GM18870 (cell line): Measurements from ENCODE around the gene TBC1D22A.

Source experiments
- ATAC-seq: cut with Tn5 transposase; IDR thresholded peaks from one replicate; pipeline ENCODE4 v1.9.1; 2021; ENCODE audit warnings: moderate library complexity; ENCODE audit not compliant: unreplicated experiment

Gene TBC1D22A

GRCh38 chr22:46852771-46853170, 90.3 kb downstream of the TBC1D22A start:
- no peak for ATAC-seq

- ATAC-seq: no peak
These were observed 90.7 kb downstream of the TBC1D22A start for GRCh38 chr22:46853191-46853590.

DNA sequence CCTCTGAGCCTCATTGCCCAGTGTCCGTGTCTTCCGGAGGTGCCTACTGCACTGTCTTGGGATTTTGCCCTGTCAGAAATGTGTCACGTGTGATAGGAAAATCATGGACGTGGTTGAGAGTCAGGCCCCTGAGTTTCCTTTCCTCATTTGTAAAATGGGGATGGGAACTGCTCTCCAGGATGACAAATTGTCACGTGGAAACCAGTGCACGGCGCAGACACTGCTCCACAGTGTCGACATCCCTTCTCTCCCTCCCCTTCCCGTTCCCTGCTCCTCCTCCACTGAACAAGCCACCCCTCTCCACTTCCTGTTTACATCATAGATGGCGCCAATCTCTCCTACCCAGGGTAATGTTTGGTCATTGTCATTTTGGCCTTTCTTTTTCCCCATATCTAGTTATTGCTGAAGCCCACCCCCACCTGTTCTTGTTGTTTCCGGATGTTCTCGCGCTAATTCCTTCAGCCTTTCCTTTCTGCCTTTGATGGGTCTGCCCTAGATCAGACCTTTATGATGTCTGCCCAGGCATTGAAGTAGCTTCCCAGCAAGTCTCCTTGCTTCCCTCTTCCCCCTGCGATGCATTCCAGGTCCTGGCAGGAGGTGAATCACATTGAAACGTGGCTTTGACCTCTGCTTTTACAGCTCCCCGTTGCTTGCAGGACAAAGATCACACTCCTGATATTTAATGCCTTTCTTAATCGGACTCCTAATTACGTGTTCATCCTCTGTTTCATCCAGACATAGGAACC, 91.8 kb downstream of the TBC1D22A start:
- no peak for ATAC-seq

DNA sequence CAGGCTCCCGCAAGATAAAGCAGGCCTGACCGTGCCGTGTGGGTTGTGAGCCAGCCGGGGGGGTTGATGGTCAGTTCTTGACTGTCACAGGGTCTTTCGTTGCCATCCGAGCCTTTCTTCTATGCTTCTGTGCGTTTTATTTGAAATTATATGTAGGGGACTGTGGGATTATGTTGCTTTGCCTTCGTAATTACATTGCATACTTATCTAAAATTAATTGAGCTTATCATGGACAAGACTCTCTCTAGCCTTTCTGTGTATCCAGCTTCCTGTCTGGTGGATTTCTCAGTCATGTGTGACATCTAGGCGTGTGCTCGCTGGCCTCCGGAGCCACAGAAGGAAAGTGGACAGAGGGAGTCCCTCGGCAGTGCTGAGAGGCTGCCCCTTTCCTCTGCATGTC, 93.2 kb downstream of the TBC1D22A start:
- no peak for ATAC-seq

- ATAC-seq: no peak
These were observed 94.2 kb downstream of the TBC1D22A start for GRCh38 chr22:46856661-46857060.

- no peak for ATAC-seq
These were observed 94.9 kb downstream of the TBC1D22A start for GRCh38 chr22:46857142-46857884.

DNA sequence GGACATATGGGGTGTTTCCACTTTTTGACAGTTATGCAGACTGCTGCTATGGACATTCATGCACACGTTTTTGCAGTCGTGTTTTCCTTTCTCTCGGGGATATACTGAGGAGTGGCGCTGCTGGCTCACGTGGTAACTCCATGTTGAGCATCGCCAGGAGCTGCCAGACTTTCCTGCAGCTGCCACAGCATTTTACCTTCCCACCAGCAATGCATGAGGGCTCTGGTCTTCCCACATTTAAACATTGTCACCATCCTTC, 95.4 kb downstream of the TBC1D22A start:
- no peak for ATAC-seq

DNA sequence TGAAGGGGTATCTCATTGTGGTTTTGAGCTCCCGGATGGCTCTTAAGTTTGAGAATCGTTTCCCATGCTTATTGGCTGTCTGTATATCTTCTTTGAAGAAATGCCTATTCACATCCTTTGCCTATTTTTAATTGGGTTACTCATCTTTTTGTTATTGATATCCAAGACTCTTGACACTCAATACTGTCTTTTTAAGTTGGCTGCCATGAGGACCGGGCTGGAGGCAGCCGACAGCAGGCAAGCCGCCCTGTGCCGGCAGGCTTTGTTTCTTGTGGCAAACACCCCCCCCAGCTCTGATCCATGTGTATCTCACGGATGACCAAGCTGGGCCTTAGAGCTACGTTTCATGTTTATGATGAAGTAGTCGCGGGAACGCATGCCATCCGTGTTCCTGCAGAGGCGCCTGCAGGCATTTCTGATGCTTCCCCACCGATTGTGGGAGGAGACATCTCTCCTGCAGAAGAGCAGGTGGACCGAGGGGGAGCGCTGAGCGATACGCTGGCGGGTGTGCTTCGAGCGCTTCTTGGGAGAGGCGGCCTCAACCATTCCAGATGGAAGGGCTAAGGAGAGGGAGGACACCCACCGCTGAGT, 95.8 kb downstream of the TBC1D22A start:
- no peak for ATAC-seq

GRCh38 chr22:46860562-46860961, 98.1 kb downstream of the TBC1D22A start:
- no peak for ATAC-seq

GRCh38 chr22:46861468-46862367, 99.3 kb downstream of the TBC1D22A start:
- ATAC-seq: no peak

DNA sequence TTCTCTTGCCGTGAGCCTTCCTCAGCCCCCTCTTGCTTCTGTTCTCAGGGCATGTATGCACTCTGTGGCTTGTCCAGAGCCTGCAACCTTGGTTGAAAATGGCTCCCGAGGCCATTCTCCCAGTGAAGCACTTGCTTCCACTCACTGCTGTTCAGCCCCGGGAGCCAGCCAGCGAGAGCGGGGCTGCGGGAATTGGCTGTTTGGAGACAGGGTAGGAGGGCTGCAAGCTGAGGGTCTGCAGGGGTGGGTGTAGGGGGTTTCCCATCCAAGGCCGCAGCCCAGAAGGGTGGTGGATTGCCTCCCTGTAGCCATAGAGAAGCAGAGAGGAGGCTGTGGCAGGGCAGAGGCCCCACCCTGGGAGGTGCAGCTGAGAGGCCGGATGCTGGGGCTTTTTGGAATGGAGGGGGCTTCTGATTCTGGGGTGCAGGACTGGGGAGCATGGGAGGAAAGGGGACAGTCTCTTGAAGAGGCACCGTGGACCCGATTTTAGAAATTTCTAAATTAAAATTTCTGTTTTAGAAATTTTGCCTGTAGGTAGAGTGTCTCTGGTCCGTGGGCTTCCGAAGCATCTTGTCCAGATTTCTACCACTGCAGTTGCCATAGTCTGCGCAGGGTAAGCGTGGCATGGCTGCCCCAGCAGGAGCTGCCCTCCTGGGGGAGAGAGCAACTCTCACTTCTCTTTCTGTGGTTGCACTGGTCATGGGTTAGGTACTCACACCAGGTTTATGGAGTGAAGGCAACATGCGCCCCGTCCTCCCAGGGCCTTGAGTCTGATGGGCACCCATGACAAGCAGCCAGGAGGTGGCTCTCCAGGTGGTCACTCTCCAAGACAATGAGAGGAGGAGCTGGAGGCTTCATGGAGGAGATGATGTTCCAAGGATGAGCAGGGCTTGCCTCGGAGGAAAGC, 100.2 kb downstream of the TBC1D22A start:
- no peak for ATAC-seq

DNA sequence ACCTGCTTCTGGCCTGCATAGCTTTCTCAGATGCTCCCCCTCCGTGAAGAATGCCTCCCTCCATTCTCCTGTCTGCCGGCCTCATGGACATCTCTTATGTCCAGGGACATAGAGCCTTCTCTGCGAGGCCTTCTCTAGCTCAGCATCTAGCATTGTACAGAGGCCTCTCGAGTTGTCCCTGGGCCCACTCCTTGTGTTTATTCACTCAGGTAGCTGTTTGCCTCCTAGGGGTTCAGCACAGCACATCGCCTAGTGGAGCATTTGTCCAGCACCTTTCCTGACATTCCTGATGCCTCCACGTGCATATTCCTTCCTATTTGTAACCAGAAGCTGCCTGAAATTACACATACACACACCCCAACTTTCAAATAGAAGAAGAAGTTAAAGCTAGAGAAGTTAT, 101.3 kb downstream of the TBC1D22A start:
- ATAC-seq: no peak

DNA sequence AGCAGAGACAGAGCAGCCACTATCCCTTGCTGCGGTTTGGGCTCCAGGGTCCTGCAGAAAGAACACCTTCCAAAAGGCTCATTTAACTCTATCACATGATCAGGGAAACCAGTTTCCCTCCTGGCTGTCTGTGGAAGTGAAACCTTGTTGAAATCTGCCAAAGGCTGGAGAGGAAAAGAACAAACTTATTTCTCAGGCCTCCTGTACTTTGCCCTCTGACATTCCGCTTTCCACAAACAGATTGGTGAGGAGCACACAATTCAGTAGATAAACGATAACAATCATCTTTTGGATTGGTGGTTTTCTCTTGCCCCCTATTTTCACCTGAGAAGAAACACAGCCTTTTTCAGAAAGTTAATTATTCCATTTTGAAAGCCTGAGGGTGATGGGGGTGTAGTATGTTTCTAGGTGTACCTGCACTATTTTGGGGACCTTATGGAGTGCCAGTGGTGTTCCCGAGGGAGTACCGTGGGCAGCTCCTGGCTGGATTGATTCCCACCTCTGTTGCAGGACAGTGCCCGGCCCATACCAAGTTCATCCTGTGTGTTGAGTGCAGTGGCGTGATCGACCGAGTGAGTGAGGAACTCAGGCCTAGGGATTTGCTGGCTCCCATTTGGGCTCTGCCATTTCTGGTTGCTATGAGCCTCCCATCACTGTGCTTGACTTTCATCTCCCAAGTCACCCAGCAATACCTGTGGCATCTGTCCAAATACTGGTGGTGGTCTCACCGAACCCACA, 102.0 kb downstream of the TBC1D22A start:
- ATAC-seq: no peak

GRCh38 chr22:46865052-46865434, 102.6 kb downstream of the TBC1D22A start:
- ATAC-seq: no peak

- ATAC-seq: no peak
These were observed 103.2 kb downstream of the TBC1D22A start for GRCh38 chr22:46865642-46866041.

DNA sequence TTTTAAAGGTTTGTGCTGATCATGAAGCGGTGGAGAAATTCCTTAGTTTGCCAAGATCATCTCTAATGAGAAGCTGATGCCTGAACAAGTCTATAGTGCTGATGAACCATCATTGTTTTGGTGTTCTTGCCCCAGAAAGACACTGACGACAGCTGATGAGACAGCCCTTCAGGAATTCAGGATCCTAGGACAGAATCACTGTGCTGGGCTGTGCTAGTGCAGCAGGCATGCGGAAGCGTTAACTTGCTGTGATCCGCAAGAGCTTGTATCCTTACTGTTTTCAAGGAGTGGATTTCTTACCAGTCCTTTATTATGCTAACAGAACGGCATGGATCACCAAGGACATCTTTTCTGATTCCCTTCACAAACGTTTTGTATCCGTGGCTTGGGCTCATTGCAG, 104.1 kb downstream of the TBC1D22A start:
- no peak for ATAC-seq

GRCh38 chr22:46867106-46867505, 104.7 kb downstream of the TBC1D22A start:
- ATAC-seq: no peak

GRCh38 chr22:46869329-46869728, 106.9 kb downstream of the TBC1D22A start:
- ATAC-seq: no peak

- no peak for ATAC-seq
These were observed 107.5 kb downstream of the TBC1D22A start for GRCh38 chr22:46869831-46870441.
